IPS-18a (cell line): ENCODE measurements around the gene MBOAT2.

ENCODE experiments used
- H3K27ac ChIP-seq: one replicate; pipeline ENCODE4 v1.5.1; 2013; ENCODE audit warnings: low read length
- H3K27me3 ChIP-seq: one replicate; pipeline ENCODE4 v1.6.1; 2013; ENCODE audit warnings: mild to moderate bottlenecking, low read length; ENCODE audit not compliant: control insufficient read depth, insufficient read depth
- H3K36me3 ChIP-seq: one replicate; pipeline ENCODE4 v1.6.1; 2013; ENCODE audit warnings: low read depth, low read length; ENCODE audit not compliant: control insufficient read depth
- H3K4me1 ChIP-seq: one replicate; pipeline ENCODE4 v1.6.1; 2013; ENCODE audit warnings: low read depth, low read length; ENCODE audit not compliant: control insufficient read depth
- H3K4me3 ChIP-seq: one replicate; pipeline ENCODE4 v1.5.1; 2013; ENCODE audit warnings: low read length
- H3K9ac ChIP-seq: one replicate; pipeline ENCODE4 v1.6.1; 2013; ENCODE audit warnings: mild to moderate bottlenecking, low read length, moderate library complexity
- H3K9me3 ChIP-seq: one replicate; pipeline ENCODE4 v1.6.1; 2013; ENCODE audit warnings: low read depth, low read length; ENCODE audit not compliant: control insufficient read depth

MBOAT2 gene

GRCh38 chr2:8831516-8831915 lies 172.0 kb downstream of the MBOAT2 start:
- Histone ChIP-seq H3K4me1 (no peaks in the 10 kb centered on the region), H3K27ac (no peak overlapping the region)

GRCh38 chr2:8827729-8828128 lies 175.8 kb downstream of the MBOAT2 start:
- no peaks in the 10 kb centered on the region for H3K36me3 ChIP-seq
- no peaks in the 10 kb centered on the region for H3K27me3 ChIP-seq
- H3K27ac ChIP-seq: no peak overlapping the region
- no peaks in the 10 kb centered on the region for H3K4me1 ChIP-seq
- no peak overlapping the region for H3K4me3 ChIP-seq
- H3K9ac ChIP-seq: no peak overlapping the region
- H3K9me3 ChIP-seq: no peaks in the 10 kb centered on the region

More at GRCh38 chr2:8831516-8831915, 172.0 kb downstream of the MBOAT2 start:
- no peaks in the 10 kb centered on the region for H3K36me3 ChIP-seq
- no peak overlapping the region for H3K4me3 ChIP-seq
- H3K9ac ChIP-seq: no peak overlapping the region
- H3K9me3 ChIP-seq: no peaks in the 10 kb centered on the region
- H3K27me3 ChIP-seq: no peaks in the 10 kb centered on the region

GRCh38 chr2:8822218-8822617 lies 181.3 kb downstream of the MBOAT2 start:
- Histone ChIP-seq H3K27ac (no peak overlapping the region), H3K9ac (no peak overlapping the region), H3K4me1 (no peaks in the 10 kb centered on the region), H3K9me3 (no peaks in the 10 kb centered on the region), H3K36me3 (no peaks in the 10 kb centered on the region), H3K4me3 (no peak overlapping the region), H3K27me3 (no peaks in the 10 kb centered on the region)

- Histone ChIP-seq H3K4me1 (no peaks in the 10 kb centered on the region), H3K9me3 (no peaks in the 10 kb centered on the region), H3K9ac (no peak overlapping the region), H3K27me3 (no peaks in the 10 kb centered on the region), H3K4me3 (no peak overlapping the region), H3K36me3 (no peaks in the 10 kb centered on the region), H3K27ac (no peak overlapping the region)
Measured at GRCh38 chr2:8821276-8822217, 181.9 kb downstream of the MBOAT2 start.

DNA sequence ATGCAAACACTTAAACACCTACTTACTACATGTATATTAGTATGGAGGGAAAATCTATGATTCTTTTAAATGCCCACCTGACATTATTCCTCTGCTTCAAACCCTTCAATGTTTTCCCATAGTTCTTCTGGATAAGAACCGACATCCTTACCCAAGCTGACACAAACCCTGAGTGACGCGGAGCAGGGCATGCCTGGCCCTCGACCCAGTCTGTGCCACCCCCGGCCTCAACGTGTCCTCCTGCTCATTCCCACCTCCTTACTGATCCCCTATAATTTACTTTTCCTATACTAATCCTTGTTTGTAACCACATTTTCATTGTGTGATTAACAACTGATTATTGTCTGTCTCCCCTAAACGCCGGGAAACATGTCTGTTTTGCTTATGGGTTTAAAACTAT lies 183.5 kb downstream of the MBOAT2 start:
- H3K9ac ChIP-seq: no peak overlapping the region
- peaks cover 3% of the 10 kb centered on the region for H3K36me3 ChIP-seq
- no peak overlapping the region for H3K4me3 ChIP-seq
- no peak overlapping the region for H3K27ac ChIP-seq
- H3K4me1 ChIP-seq: no peaks in the 10 kb centered on the region
- no peaks in the 10 kb centered on the region for H3K9me3 ChIP-seq
- no peaks in the 10 kb centered on the region for H3K27me3 ChIP-seq

DNA sequence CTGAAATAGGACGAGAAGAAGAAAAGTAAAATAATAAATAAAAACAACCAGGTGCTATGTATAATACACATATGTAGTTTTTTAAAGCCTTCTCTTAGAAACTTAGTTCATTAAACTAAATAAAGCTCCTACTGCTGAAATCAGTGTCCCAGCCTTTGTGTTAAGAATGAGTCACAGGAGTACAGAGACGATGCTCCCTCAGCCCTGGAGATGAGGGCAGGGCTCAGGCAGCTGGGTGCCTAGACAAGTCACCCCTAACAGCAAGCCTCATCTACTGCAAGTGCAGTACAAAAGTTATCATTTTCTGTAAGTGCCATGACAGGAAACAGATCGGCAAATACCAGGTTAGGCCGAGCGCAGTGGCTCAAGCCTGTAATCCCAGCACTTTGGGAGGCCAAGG lies 184.3 kb downstream of the MBOAT2 start:
- Histone ChIP-seq H3K9me3 (no peaks in the 10 kb centered on the region), H3K4me1 (no peaks in the 10 kb centered on the region), H3K27ac (no peak overlapping the region), H3K27me3 (no peaks in the 10 kb centered on the region), H3K9ac (no peak overlapping the region), H3K4me3 (no peak overlapping the region), H3K36me3 (peaks cover 3% of the 10 kb centered on the region)

DNA sequence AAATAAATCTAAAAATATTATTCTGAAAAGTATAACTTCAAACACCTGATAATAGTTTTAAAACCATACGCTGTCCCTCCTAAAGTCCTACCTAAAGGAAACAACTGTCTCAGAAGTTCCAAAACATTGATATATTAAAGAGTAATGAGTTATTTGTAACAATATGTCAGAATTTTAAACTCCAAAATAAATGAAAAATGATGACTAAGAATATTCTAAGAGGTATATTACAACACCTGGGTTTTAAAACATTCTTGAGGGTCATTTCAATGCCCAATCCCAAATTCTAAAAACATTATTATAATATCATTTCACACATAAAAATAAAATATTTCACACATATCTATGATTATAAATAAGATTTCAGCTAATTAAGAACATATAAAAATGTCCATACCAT lies 186.3 kb downstream of the MBOAT2 start:
- Histone ChIP-seq H3K36me3 (peaks cover 3% of the 10 kb centered on the region), H3K9ac (no peak overlapping the region)

GRCh38 chr2:8806885-8807704 lies 196.4 kb downstream of the MBOAT2 start:
- H3K9me3 ChIP-seq: no peaks in the 10 kb centered on the region
- no peak overlapping the region for H3K9ac ChIP-seq
- H3K36me3 ChIP-seq: peaks cover 19% of the 10 kb centered on the region
- no peak overlapping the region for H3K4me3 ChIP-seq
- no peaks in the 10 kb centered on the region for H3K4me1 ChIP-seq
- H3K27me3 ChIP-seq: no peaks in the 10 kb centered on the region
- no peak overlapping the region for H3K27ac ChIP-seq

More for the DNA sequence above, 186.3 kb downstream of the MBOAT2 start:
- H3K9me3 ChIP-seq: no peaks in the 10 kb centered on the region
- no peaks in the 10 kb centered on the region for H3K4me1 ChIP-seq
- no peak overlapping the region for H3K4me3 ChIP-seq
- H3K27me3 ChIP-seq: no peaks in the 10 kb centered on the region
- no peak overlapping the region for H3K27ac ChIP-seq

DNA sequence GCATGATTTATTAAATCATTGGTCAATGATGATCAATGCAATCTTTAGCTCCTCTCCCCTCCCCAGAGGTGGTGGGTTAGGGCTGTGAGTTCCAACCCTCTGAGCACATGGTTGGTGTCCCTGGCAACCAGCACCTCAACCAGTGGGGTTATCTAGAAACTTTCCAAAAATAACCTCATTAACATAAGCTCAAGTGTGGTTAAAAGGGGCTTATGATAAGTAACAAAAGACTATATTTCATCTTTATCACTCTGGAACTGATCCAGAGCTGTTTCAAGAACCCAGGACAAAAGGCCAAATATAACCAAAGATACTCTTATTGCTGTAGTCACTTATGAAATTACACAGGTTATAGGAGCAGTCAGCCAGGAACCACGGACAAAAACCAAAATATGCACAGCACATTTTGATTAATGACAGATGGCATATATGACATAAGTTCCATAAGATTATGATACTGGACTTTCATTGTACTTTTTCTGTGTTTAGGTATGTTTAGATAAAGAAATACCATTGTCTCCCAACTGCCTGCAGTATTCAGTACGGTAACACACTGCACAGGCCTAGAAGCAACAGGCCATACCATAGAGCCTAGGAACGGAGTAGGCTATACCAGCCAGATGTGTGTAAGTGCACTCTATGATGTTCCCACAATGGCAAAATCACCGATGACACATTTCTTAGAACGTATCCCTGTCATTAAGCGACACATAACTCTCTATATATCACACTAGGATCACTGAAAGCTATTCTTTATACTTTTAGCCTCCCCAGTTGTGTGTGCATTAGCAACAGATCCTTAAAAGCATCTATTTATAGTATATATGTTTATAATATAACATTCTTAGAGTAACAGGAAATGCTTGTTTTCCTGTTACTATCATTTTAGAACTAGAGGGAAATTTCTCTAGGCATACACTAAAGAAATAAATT lies 197.9 kb downstream of the MBOAT2 start:
- Histone ChIP-seq H3K9ac (no peak overlapping the region), H3K4me3 (no peak overlapping the region), H3K36me3 (peaks cover 19% of the 10 kb centered on the region), H3K27me3 (no peaks in the 10 kb centered on the region), H3K4me1 (no peaks in the 10 kb centered on the region), H3K27ac (no peak overlapping the region), H3K9me3 (no peaks in the 10 kb centered on the region)

- Histone ChIP-seq H3K4me1 (no peaks in the 10 kb centered on the region), H3K9ac (no peak overlapping the region), H3K9me3 (no peaks in the 10 kb centered on the region), H3K4me3 (no peak overlapping the region), H3K36me3 (peaks cover 12% of the 10 kb centered on the region), H3K27ac (no peak overlapping the region), H3K27me3 (no peaks in the 10 kb centered on the region)
Measured at GRCh38 chr2:8803658-8804379, 199.7 kb downstream of the MBOAT2 start.
